Vagina (tissue), 2 donors: Measurements from ENCODE around the gene CYP4F12. TPM values are rescaled to one million over a fixed set of nuclear protein-coding genes. Genes with fewer than 3 reads are reported as not detected.

ENCODE experiments used
- DNase-seq, 2 donors: peaks; one replicate each; pipeline ENCODE4 v3.0.0-alpha.2; 2017; ENCODE audit errors: extremely low spot score in 2 of 2
- H3K27ac ChIP-seq: fragments of 200-600 bp; sonication (generic); one replicate; pipeline ENCODE4 v1.5.1; 2019
- H3K27me3 ChIP-seq: fragments of 200-600 bp; sonication (generic); one replicate; pipeline ENCODE4 v1.5.1; 2019
- H3K36me3 ChIP-seq, 2 donors: fragments of 200-600 bp; sonication (generic); one replicate each; pipeline ENCODE4 v1.5.1; 2017 to 2019
- H3K4me1 ChIP-seq: fragments of 200-600 bp; sonication (generic); one replicate; pipeline ENCODE4 v1.5.1; 2019
- H3K4me3 ChIP-seq, 2 donors: fragments of 200-600 bp; sonication (generic); 1 replicate in 1 of 2; 2 replicates in 1 of 2; pipeline ENCODE4 v1.5.1; 2016 to 2019
- H3K9me3 ChIP-seq: fragments of 200-600 bp; sonication (generic); one replicate; pipeline ENCODE4 v1.5.1; 2019
- CTCF ChIP-seq, 3 experiments: fragments of 450-650 bp in 2 of 3; fragments of 200-600 bp in 1 of 3; sonication (generic) in 1 of 3; IDR thresholded peaks; one replicate each; pipeline ENCODE4 v1.5.1; 2017 to 2019; ENCODE audit warnings: antibody characterized with exemption in 3 of 3, mild to moderate bottlenecking in 2 of 3, moderate library complexity in 2 of 3
- POLR2A ChIP-seq, 2 donors: fragments of 450-650 bp; IDR thresholded peaks; one replicate each; pipeline ENCODE4 v1.6.1; 2017; ENCODE audit warnings: antibody characterized with exemption in 2 of 2, mild to moderate bottlenecking in 2 of 2, moderate library complexity in 2 of 2
- POLR2AphosphoS5 ChIP-seq, 2 donors: sonication (generic); formaldehyde crosslinking; IDR thresholded peaks; one replicate each; pipeline ENCODE4 v1.9.0; 2017; ENCODE audit warnings: antibody characterized with exemption in 2 of 2, mild to moderate bottlenecking in 2 of 2, low read depth in 1 of 2; ENCODE audit not compliant: insufficient read depth in 1 of 2
- intact Hi-C: fragments of 100-400 bp; cut with DNase I; formaldehyde crosslinking; loops from one replicate; pipeline ENCODE4 v1.15.1; 2023
- total RNA-seq: library from RNA; depleted of rRNA; stranded (reverse); fragments of >200 nt; gene quantifications from one replicate; pipeline ENCODE4 v1.2.3, GENCODE V29; 2016

The CYP4F12 gene
- total RNA-seq, 1 donor from 2014 or later = 76.1 TPM

DNA sequence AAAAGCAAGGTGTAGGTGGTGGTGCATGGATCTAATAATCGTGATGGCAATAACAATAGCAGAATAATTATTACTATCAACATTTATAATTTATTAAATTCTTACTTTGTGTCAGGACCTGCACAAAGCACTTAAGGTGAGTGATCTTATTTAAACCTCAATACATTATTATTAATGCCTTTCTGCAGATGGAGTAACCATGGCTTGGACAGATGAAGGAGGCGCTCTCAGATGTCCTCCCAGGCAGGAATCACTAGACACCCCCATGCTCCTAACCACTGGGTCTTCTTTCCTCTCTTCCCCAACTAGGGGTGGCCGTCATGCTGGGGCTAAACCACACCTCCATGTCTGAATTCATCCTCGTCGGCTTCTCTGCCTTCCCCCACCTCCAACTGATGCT, 54.8 kb downstream of the CYP4F12 start, which contains the start of gene OR10H2:
Gene OR10H2 (plus strand): TSS at position 301 of the 400 bp plus-strand sequence. CDS start 20 bp downstream, at position 321.
- H3K4me3 ChIP-seq = no peak within 1 kb of the TSS
- intact Hi-C loops = no loop called here
- no peaks in the 10 kb centered on the region for H3K36me3 ChIP-seq
- no peaks in the 10 kb centered on the region for H3K4me1 ChIP-seq
- DNase-seq = no peak
- H3K27me3 ChIP-seq = no peaks in the 10 kb centered on the region
- no peak for TF ChIP-seq CTCF (IDR thresholded peaks at IDR 0.05)
- no peak for TF ChIP-seq POLR2A (IDR thresholded peaks at IDR 0.05)
- no peak for TF ChIP-seq POLR2AphosphoS5 (IDR thresholded peaks at IDR 0.05; ENCODE audit: insufficient read depth in 1 of 2, low read depth in 1 of 2)
- no peaks in the 10 kb centered on the region for H3K9me3 ChIP-seq
- no peak within 1 kb of the TSS for H3K27ac ChIP-seq

GRCh38 chr19:15730538-15730937, 57.7 kb downstream of the CYP4F12 start:
- no peaks in the 10 kb centered on the region for H3K4me1 ChIP-seq
- H3K27me3 ChIP-seq = no peaks in the 10 kb centered on the region
- DNase-seq = no peak
- intact Hi-C loops = no loop called here
- no peak overlapping the region for H3K27ac ChIP-seq
- no peaks in the 10 kb centered on the region for H3K36me3 ChIP-seq
- no peak overlapping the region for H3K4me3 ChIP-seq
- TF ChIP-seq CTCF (IDR thresholded peaks at IDR 0.05) (no peak), POLR2A (IDR thresholded peaks at IDR 0.05) (no peak), POLR2AphosphoS5 (IDR thresholded peaks at IDR 0.05; ENCODE audit: insufficient read depth in 1 of 2, low read depth in 1 of 2) (no peak)
- no peaks in the 10 kb centered on the region for H3K9me3 ChIP-seq

- TF ChIP-seq CTCF (IDR thresholded peaks at IDR 0.05) (no peak), POLR2AphosphoS5 (IDR thresholded peaks at IDR 0.05; ENCODE audit: insufficient read depth in 1 of 2, low read depth in 1 of 2) (no peak), POLR2A (IDR thresholded peaks at IDR 0.05) (no peak)
- H3K4me1 ChIP-seq = no peaks in the 10 kb centered on the region
- no peaks in the 10 kb centered on the region for H3K27me3 ChIP-seq
- no peak overlapping the region for H3K27ac ChIP-seq
- intact Hi-C loops = no loop called here
- no peak for DNase-seq
- H3K36me3 ChIP-seq = no peaks in the 10 kb centered on the region
- H3K9me3 ChIP-seq = no peaks in the 10 kb centered on the region
- no peak overlapping the region for H3K4me3 ChIP-seq
Measured at GRCh38 chr19:15732388-15732787, 59.5 kb downstream of the CYP4F12 start.

- no peaks in the 10 kb centered on the region for H3K27me3 ChIP-seq
- intact Hi-C loops = no loop called here
- H3K36me3 ChIP-seq = no peaks in the 10 kb centered on the region
- H3K4me3 ChIP-seq = no peak overlapping the region
- H3K4me1 ChIP-seq = no peaks in the 10 kb centered on the region
- no peaks in the 10 kb centered on the region for H3K9me3 ChIP-seq
- H3K27ac ChIP-seq = no peak overlapping the region
- DNase-seq = no peak
- no peak for TF ChIP-seq CTCF (IDR thresholded peaks at IDR 0.05)
- no peak for TF ChIP-seq POLR2AphosphoS5 (IDR thresholded peaks at IDR 0.05; ENCODE audit: insufficient read depth in 1 of 2, low read depth in 1 of 2)
- no peak for TF ChIP-seq POLR2A (IDR thresholded peaks at IDR 0.05)
Measured at GRCh38 chr19:15733895-15734294, 61.0 kb downstream of the CYP4F12 start.

GRCh38 chr19:15737722-15738121, 64.8 kb downstream of the CYP4F12 start, which contains the start of gene OR10H3:
TSS of gene OR10H3 (plus strand) at chr19:15737985. CDS start at chr19:15741393, 3,408 bp downstream.
- no peak for TF ChIP-seq POLR2AphosphoS5 (IDR thresholded peaks at IDR 0.05; ENCODE audit: insufficient read depth in 1 of 2, low read depth in 1 of 2)
- H3K4me1 ChIP-seq = no peaks in the 10 kb centered on the region
- no peak within 1 kb of the TSS for H3K4me3 ChIP-seq
- H3K9me3 ChIP-seq = no peaks in the 10 kb centered on the region
- DNase-seq = no peak
- intact Hi-C loops = no loop called here
- H3K36me3 ChIP-seq = no peaks in the 10 kb centered on the region
- H3K27ac ChIP-seq = no peak within 1 kb of the TSS
- no peaks in the 10 kb centered on the region for H3K27me3 ChIP-seq
